Measurements from ENCODE around the gene BIRC2.

DNA sequence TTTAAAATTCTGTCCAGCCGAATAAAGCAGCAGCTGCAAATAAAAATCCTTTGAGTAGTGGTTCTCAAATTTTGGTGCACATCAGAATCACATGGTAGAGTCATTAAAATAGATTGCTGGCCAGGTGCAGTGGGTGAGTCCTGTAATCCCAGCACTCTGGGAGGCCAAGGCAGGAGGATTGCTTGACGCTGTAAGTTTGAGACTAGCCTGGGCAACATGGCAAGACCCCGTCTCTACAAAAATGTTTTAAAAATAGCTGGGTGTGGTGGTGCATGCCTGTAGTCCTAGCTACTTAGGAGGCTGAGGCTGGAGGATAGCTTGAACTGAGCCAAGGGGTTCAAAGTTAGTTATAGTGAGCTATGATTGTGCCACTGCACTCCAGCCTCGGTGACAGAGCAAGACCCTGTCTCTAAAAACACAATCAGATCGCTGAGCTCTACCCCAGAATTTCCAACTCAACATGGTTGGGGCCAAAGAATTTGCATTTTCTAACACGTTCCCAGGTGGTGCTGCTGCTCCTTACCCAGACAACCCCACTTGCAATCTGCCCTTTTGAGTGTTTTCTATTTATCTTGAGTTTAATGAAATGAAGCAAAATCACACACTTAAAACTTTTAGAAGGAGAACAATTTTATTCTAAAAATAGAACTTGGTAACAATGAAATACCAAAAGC is 48.8 kb downstream of the BIRC2 start:
- no peak for TF ChIP-seq JUND (IDR thresholded peaks at IDR 0.05)
- TF ChIP-seq, protein P1, sequence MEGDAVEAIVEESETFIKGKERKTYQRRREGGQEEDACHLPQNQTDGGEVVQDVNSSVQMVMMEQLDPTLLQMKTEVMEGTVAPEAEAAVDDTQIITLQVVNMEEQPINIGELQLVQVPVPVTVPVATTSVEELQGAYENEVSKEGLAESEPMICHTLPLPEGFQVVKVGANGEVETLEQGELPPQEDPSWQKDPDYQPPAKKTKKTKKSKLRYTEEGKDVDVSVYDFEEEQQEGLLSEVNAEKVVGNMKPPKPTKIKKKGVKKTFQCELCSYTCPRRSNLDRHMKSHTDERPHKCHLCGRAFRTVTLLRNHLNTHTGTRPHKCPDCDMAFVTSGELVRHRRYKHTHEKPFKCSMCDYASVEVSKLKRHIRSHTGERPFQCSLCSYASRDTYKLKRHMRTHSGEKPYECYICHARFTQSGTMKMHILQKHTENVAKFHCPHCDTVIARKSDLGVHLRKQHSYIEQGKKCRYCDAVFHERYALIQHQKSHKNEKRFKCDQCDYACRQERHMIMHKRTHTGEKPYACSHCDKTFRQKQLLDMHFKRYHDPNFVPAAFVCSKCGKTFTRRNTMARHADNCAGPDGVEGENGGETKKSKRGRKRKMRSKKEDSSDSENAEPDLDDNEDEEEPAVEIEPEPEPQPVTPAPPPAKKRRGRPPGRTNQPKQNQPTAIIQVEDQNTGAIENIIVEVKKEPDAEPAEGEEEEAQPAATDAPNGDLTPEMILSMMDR (IDR thresholded peaks at IDR 0.05 in 2 of 3, conservative IDR thresholded peaks at IDR 0.05 in 1 of 3; ENCODE audit: borderline replicate concordance in 1 of 3, insufficient read depth in 1 of 3, low read depth in 2 of 3, low read length in 2 of 3), result no peak
- no peak for TF ChIP-seq POLR2AphosphoS5 (IDR thresholded peaks at IDR 0.05; ENCODE audit: low read depth, low read length)
- TF ChIP-seq ZNF274 (IDR thresholded peaks at IDR 0.05; ENCODE audit: low read depth, low read length), result no peak
- TF ChIP-seq EZH2 (IDR thresholded peaks at IDR 0.05), result no peak
- TF ChIP-seq, protein P2, sequence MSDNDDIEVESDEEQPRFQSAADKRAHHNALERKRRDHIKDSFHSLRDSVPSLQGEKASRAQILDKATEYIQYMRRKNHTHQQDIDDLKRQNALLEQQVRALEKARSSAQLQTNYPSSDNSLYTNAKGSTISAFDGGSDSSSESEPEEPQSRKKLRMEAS (IDR thresholded peaks at IDR 0.05), result no peak
- TF ChIP-seq SIN3A (IDR thresholded peaks at IDR 0.05; ENCODE audit: low read depth), result no peak
- TF ChIP-seq ZFX (IDR thresholded peaks at IDR 0.05), result no peak
- no peak for TF ChIP-seq EZH2phosphoT487 (IDR thresholded peaks at IDR 0.05; ENCODE audit: borderline replicate concordance)

All from HCT116 (cell line).